NCI-H2227 (cell line): Measurements from ENCODE around the gene C16orf74.

Experiments used
- DNase-seq: peaks from one replicate; lab custom pipeline; 2025; ENCODE audit not compliant: unreplicated experiment; lab: John Stamatoyannopoulos, UW

The C16orf74 gene

GRCh38 chr16:85659336-85659735 is 91.6 kb downstream of the C16orf74 start:
- DNase-seq, result no peak

- DNase-seq, result no peak
Observed at GRCh38 chr16:85658504-85659326, 92.2 kb downstream of the C16orf74 start.

GRCh38 chr16:85657996-85658395 is 92.9 kb downstream of the C16orf74 start:
- no peak for DNase-seq
